Subcutaneous adipose tissue (tissue), 4 donors: ENCODE measurements around the gene WFDC1. TPM values are rescaled to one million over a fixed set of nuclear protein-coding genes. Genes with fewer than 3 reads are reported as not detected.

Experiments
- CTCF ChIP-seq: fragments of 450-650 bp; IDR thresholded peaks from one replicate; pipeline ENCODE4 v1.5.1; 2016; ENCODE audit warnings: low read depth, mild to moderate bottlenecking, control low read depth, antibody characterized with exemption, moderate library complexity
- total RNA-seq, 4 donors: library from RNA; depleted of rRNA; stranded (reverse); fragments of >200 nt; gene quantifications; one replicate each; pipeline ENCODE4 v1.1.0, GENCODE V29; 2016

WFDC1 gene
- total RNA-seq, 4 donors from 2014 or later: 0.38 to 0.98 (median 0.44) TPM; not detected in 1

GRCh38 chr16:84266451-84266850 lies 28.2 kb upstream of the WFDC1 start:
- no peak for TF ChIP-seq CTCF

GRCh38 chr16:84267380-84267779 lies 27.3 kb upstream of the WFDC1 start:
- no peak for TF ChIP-seq CTCF

- TF ChIP-seq CTCF: no peak
Measured at GRCh38 chr16:84268291-84269040, 26.2 kb upstream of the WFDC1 start.

GRCh38 chr16:84270071-84270470 lies 24.6 kb upstream of the WFDC1 start:
- TF ChIP-seq CTCF: no peak

- no peak for TF ChIP-seq CTCF
Measured at GRCh38 chr16:84270531-84270930, 24.1 kb upstream of the WFDC1 start.

GRCh38 chr16:84271037-84271436 lies 23.6 kb upstream of the WFDC1 start:
- TF ChIP-seq CTCF: no peak

GRCh38 chr16:84271866-84272265 lies 22.8 kb upstream of the WFDC1 start:
- TF ChIP-seq CTCF: no peak
